H9 (cell line): ENCODE results near the gene TMC8. TPM values are rescaled to one million over a fixed set of nuclear protein-coding genes. Genes with fewer than 3 reads are reported as not detected.

Experiments used
- DNase-seq: peaks from one replicate; pipeline ENCODE4 v3.0.0-alpha.2; 2017
- H2AFZ ChIP-seq: one replicate; pipeline ENCODE4 v1.6.1; 2013; ENCODE audit warnings: mild to moderate bottlenecking, low read length, control low read depth, moderate library complexity
- H2AK5ac ChIP-seq: 2 replicates; pipeline ENCODE4 v1.6.1; 2013; ENCODE audit warnings: low read length, control low read depth, mixed read lengths; ENCODE audit not compliant: insufficient read length
- H2BK120ac ChIP-seq: one replicate; pipeline ENCODE4 v1.6.1; 2013; ENCODE audit warnings: low read depth, mild to moderate bottlenecking, low read length, control low read depth, inconsistent platforms; ENCODE audit not compliant: poor library complexity, severe bottlenecking
- H2BK12ac ChIP-seq: 2 replicates; pipeline ENCODE4 v1.6.1; 2013; ENCODE audit warnings: low read length, control low read depth, mixed read lengths, low read depth; ENCODE audit not compliant: insufficient read length
- H2BK15ac ChIP-seq: 2 replicates; pipeline ENCODE4 v1.6.1; 2013; ENCODE audit warnings: low read depth, low read length, control low read depth
- H2BK20ac ChIP-seq: one replicate; pipeline ENCODE4 v1.6.1; 2013; ENCODE audit warnings: low read depth, mild to moderate bottlenecking, low read length, control low read depth, inconsistent platforms; ENCODE audit not compliant: poor library complexity, severe bottlenecking
- H2BK5ac ChIP-seq: 2 replicates; pipeline ENCODE4 v1.6.1; 2013; ENCODE audit warnings: low read length, control low read depth, mixed read lengths; ENCODE audit not compliant: insufficient read length
- H3K14ac ChIP-seq: 2 replicates; pipeline ENCODE4 v1.6.1; 2013; ENCODE audit warnings: low read length, control low read depth; ENCODE audit not compliant: insufficient read depth
- H3K18ac ChIP-seq: 2 replicates; pipeline ENCODE4 v1.6.1; 2013; ENCODE audit warnings: low read depth, mild to moderate bottlenecking, mixed read lengths, low read length, control low read depth; ENCODE audit not compliant: insufficient read length
- H3K23ac ChIP-seq: 2 replicates; pipeline ENCODE4 v1.6.1; 2013; ENCODE audit warnings: low read length, control low read depth, mixed read lengths, low read depth; ENCODE audit not compliant: insufficient read length
- H3K23me2 ChIP-seq: 2 replicates; pipeline ENCODE4 v1.6.1; 2013; ENCODE audit warnings: low read depth, mild to moderate bottlenecking, mixed read lengths, low read length, control low read depth; ENCODE audit not compliant: insufficient read length, poor library complexity, severe bottlenecking
- H3K27ac ChIP-seq: 2 replicates; pipeline ENCODE4 v1.5.1; 2013; ENCODE audit warnings: low read length, control low read depth, mixed read lengths, low read depth; ENCODE audit not compliant: insufficient read length
- H3K27me3 ChIP-seq: 2 replicates; pipeline ENCODE4 v1.6.1; 2013; ENCODE audit warnings: low read length, control low read depth, inconsistent platforms; ENCODE audit not compliant: insufficient read depth
- H3K4ac ChIP-seq: 2 replicates; pipeline ENCODE4 v1.6.1; 2013; ENCODE audit warnings: low read depth, mild to moderate bottlenecking, control low read depth, inconsistent platforms, low read length, moderate library complexity
- H3K4me1 ChIP-seq: 2 replicates; pipeline ENCODE4 v1.6.1; 2013; ENCODE audit warnings: low read length, control low read depth, inconsistent platforms; ENCODE audit not compliant: insufficient read depth
- H3K4me2 ChIP-seq: 2 replicates; pipeline ENCODE4 v1.6.1; 2013; ENCODE audit warnings: low read length, control low read depth, mixed read lengths; ENCODE audit not compliant: insufficient read length, insufficient read depth
- H3K56ac ChIP-seq: 2 replicates; pipeline ENCODE4 v1.6.1; 2013; ENCODE audit warnings: low read depth, mild to moderate bottlenecking, mixed read lengths, low read length, control low read depth; ENCODE audit not compliant: insufficient read length
- H3K79me1 ChIP-seq: 2 replicates; pipeline ENCODE4 v1.6.1; 2013; ENCODE audit warnings: low read depth, mild to moderate bottlenecking, moderate library complexity, low read length, control low read depth, inconsistent platforms; ENCODE audit not compliant: insufficient read depth, poor library complexity, severe bottlenecking
- H3K79me2 ChIP-seq: 2 replicates; pipeline ENCODE4 v1.6.1; 2013; ENCODE audit warnings: low read length, control low read depth, inconsistent platforms; ENCODE audit not compliant: insufficient read depth
- H3K9ac ChIP-seq: 2 replicates; pipeline ENCODE4 v1.6.1; 2013; ENCODE audit warnings: low read length, control low read depth, mixed read lengths; ENCODE audit not compliant: insufficient read length; ENCODE audit errors: extremely low read depth
- H3K9me3 ChIP-seq: one replicate; pipeline ENCODE4 v1.6.1; 2013; ENCODE audit warnings: low read depth, low read length, inconsistent platforms; ENCODE audit not compliant: control insufficient read depth
- H3T11ph ChIP-seq: one replicate; pipeline ENCODE4 v1.6.1; 2013; ENCODE audit warnings: mild to moderate bottlenecking, low read length, control low read depth, inconsistent platforms
- H4K20me1 ChIP-seq: one replicate; pipeline ENCODE4 v1.6.1; 2013; ENCODE audit not compliant: control insufficient read depth, insufficient read length, insufficient read depth
- H4K5ac ChIP-seq: 2 replicates; pipeline ENCODE4 v1.6.1; 2013; ENCODE audit warnings: low read depth, mild to moderate bottlenecking, mixed read lengths, low read length, control low read depth; ENCODE audit not compliant: insufficient read length
- H4K8ac ChIP-seq: replicated peaks from 2 replicates; pipeline ENCODE4 v1.6.1; 2013; ENCODE audit warnings: low read length, control low read depth, mixed read lengths, low read depth; ENCODE audit not compliant: insufficient read length
- H4K91ac ChIP-seq: 2 replicates; pipeline ENCODE4 v1.6.1; 2013; ENCODE audit warnings: low read depth, mild to moderate bottlenecking, moderate library complexity, mixed read lengths, low read length, control low read depth; ENCODE audit not compliant: insufficient read length
- H3K27ac Mint-ChIP-seq, 3 experiments: 2 replicates in 2 of 3; 3 replicates in 1 of 3; pipeline ENCODE4 v1.8.0; 2020 to 2021; ENCODE audit warnings: mixed read lengths in 3 of 3, mild to moderate bottlenecking in 1 of 3, moderate library complexity in 1 of 3
- H3K27me3 Mint-ChIP-seq: 2 replicates; pipeline ENCODE4 v1.8.0; 2021; ENCODE audit warnings: low read depth, mild to moderate bottlenecking, moderate library complexity, mixed read lengths
- H3K36me3 Mint-ChIP-seq, 3 experiments: 2 replicates in 2 of 3; 3 replicates in 1 of 3; pipeline ENCODE4 v1.8.0; 2020 to 2021; ENCODE audit warnings: low read depth in 3 of 3, mixed read lengths in 3 of 3; ENCODE audit not compliant: insufficient read depth in 1 of 3
- H3K4me1 Mint-ChIP-seq, 2 experiments: 2 replicates each; pipeline ENCODE4 v1.8.0; 2020; ENCODE audit warnings: mixed read lengths in 2 of 2
- H3K4me3 Mint-ChIP-seq, 2 experiments: 2 replicates in 1 of 2; 3 replicates in 1 of 2; pipeline ENCODE4 v1.8.0; 2020 to 2021; ENCODE audit warnings: mild to moderate bottlenecking in 2 of 2, mixed read lengths in 2 of 2, moderate library complexity in 1 of 2
- H3K9me3 Mint-ChIP-seq, 2 experiments: 2 replicates in 1 of 2; 3 replicates in 1 of 2; pipeline ENCODE4 v1.8.0; 2020; ENCODE audit warnings: mild to moderate bottlenecking in 2 of 2, mixed read lengths in 2 of 2, moderate library complexity in 1 of 2
- WGBS: extraction: QIAGEN DNeasy Blood & Tissue Kit; methylation state at CpG from one replicate; pipeline ENCODE4 v1.1.7; 2013; ENCODE audit warnings: missing lambda C conversion rate, low lambda C conversion rate, mixed read lengths; ENCODE audit not compliant: insufficient read length; ENCODE audit errors: extremely low coverage; 5-methylcytosine and 5-hydroxymethylcytosine counted together
- total RNA-seq: library from RNA; stranded (reverse); gene quantifications from 2 replicates; pipeline ENCODE4 v1.2.1, GENCODE V29; 2021
- TF ChIP-seq, protein P1 (sequence below): fragments of 200-600 bp; sonication (generic); conservative IDR thresholded peaks from 3 replicates; pipeline ENCODE4 v1.8.0; 2021; ENCODE audit warnings: antibody characterized with exemption, mild to moderate bottlenecking

Gene TMC8
- total RNA-seq, 1 experiment from 2014 or later: 1.0 TPM

DNA sequence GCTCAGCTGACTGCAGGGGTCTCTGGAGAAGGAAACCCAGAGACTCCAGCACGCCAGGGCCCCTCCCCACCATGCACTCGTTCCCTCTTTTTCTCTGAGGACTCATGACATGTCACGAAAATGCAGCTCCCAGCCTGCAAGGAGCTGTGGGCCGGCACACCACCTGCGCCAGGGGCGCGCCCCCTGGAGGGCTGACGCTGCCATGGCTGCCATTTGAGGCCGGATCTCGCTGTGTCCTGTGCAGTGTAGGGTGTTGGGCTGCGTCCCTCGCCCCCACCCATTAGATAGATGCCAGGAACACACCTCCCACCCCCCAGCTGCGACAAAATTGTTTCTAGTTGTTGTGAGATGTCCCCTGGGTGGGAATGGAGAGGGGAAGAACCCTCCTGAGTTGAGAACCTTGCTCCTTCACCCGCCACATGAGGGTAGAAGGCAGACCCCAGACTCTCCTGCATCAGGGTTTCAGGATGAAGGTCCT is 46.0 kb downstream of the TMC8 start:
- Mint-ChIP-seq H3K4me3 (no peak overlapping the region), H3K9me3 (no peaks in the 10 kb centered on the region; a peak in 1 of 5 replicates), H3K4me1 (peaks cover 26 to 41% of the 10 kb centered on the region in 2 experiments), H3K27me3 (no peaks in the 10 kb centered on the region; the same call in 1 of the 2 replicates), H3K27ac (peak overlapping the region in 1 of 3 experiments; percentile 57; a peak in 1 of 7 replicates), H3K36me3 (peaks cover 49 to 79% (median 73%) of the 10 kb centered on the region in 3 experiments)
- Histone ChIP-seq H2BK5ac (no peak overlapping the region), H4K5ac (no peak overlapping the region), H2BK20ac (no peak overlapping the region), H4K91ac (no peak overlapping the region), H3K56ac (no peak overlapping the region), H3K79me1 (no peaks in the 10 kb centered on the region), H3K18ac (no peak overlapping the region), H3K27me3 (no peaks in the 10 kb centered on the region), H3K23ac (no peak overlapping the region), H2AFZ (no peak overlapping the region), H3K14ac (no peak overlapping the region), H3K23me2 (no peaks in the 10 kb centered on the region), H3K9me3 (no peaks in the 10 kb centered on the region), H3K4me1 (no peaks in the 10 kb centered on the region; the same call in 1 of the 2 replicates), H3K79me2 (no peaks in the 10 kb centered on the region), H4K8ac (no peak overlapping the region), H2BK12ac (no peak overlapping the region), H2BK120ac (no peak overlapping the region), H3K9ac (no peak overlapping the region), H2BK15ac (no peak overlapping the region), H3K27ac (no peak overlapping the region), H4K20me1 (no peaks in the 10 kb centered on the region), H3T11ph (no peak overlapping the region), H2AK5ac (no peak overlapping the region), H3K4ac (no peak overlapping the region), H3K4me2 (no peak overlapping the region)
- peak; percentile 91 for DNase-seq
- WGBS: no CpG with 5 or more reads among the region's 14 CpGs
- TF ChIP-seq, protein P1, sequence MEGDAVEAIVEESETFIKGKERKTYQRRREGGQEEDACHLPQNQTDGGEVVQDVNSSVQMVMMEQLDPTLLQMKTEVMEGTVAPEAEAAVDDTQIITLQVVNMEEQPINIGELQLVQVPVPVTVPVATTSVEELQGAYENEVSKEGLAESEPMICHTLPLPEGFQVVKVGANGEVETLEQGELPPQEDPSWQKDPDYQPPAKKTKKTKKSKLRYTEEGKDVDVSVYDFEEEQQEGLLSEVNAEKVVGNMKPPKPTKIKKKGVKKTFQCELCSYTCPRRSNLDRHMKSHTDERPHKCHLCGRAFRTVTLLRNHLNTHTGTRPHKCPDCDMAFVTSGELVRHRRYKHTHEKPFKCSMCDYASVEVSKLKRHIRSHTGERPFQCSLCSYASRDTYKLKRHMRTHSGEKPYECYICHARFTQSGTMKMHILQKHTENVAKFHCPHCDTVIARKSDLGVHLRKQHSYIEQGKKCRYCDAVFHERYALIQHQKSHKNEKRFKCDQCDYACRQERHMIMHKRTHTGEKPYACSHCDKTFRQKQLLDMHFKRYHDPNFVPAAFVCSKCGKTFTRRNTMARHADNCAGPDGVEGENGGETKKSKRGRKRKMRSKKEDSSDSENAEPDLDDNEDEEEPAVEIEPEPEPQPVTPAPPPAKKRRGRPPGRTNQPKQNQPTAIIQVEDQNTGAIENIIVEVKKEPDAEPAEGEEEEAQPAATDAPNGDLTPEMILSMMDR: peak; percentile 94
